ENCODE measurements around the gene MUC21. TPM values are rescaled to one million over a fixed set of nuclear protein-coding genes. Genes with fewer than 3 reads are reported as not detected.

Gene MUC21
- total RNA-seq: not detected in 2 replicates

DNA sequence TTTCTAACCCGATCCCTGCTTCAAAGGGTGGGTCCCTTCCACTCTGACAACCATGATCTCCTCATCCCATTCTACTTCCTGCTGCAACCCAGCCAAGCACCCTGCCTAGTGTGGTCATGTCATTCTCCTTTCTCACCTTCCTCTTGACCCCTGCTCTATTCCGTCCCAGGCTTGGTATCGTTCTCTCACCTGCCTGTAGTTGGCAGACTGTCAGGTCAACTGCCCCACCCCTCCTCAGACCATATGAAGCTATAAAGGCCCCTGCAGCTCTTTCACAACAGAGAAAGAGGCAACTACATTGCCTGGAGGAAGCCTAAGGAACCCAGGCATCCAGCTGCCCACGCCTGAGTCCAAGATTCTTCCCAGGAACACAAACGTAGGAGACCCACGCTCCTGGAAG, at the start of gene MUC21:
Gene MUC21, plus strand, starts transcription at position 280 of the 400 bp plus-strand sequence. CDS start 241 bp downstream, outside the sequence.
- Mint-ChIP-seq H3K4me1 (ENCODE audit: low read depth) (no peaks in the 10 kb centered on the region), H3K9me3 (no peaks in the 10 kb centered on the region), H3K4me3 (no peak within 1 kb of the TSS), H3K36me3 (ENCODE audit: low read depth) (peaks cover 1% of the 10 kb centered on the region), H3K27me3 (ENCODE audit: insufficient read depth) (peaks cover 32% of the 10 kb centered on the region), H3K27ac (no peak within 1 kb of the TSS)
- no peak for DNase-seq (ENCODE audit: low spot score)
- intact Hi-C loops (cut with micrococcal nuclease): no loop called here

DNA sequence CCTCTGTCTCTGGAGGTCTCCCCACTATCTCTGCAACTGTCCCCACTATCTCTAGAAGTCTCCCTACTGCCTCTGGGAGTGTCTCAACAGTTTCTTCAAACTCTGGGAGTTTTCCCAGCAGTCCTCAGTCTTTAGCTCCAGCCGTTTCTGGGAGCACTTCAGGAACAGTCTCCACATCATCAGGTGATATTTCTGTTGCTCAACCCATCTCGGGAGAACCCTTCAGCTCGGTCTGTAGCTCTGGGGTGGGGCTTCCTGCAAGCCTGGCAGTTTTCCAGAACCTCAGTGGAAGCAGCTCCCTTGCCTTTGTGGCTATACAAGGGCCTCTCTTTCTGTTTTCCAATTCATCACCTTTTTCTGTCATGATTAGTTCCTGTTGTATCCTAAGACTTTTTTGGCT, 48.5 kb upstream of the MUC21 start:
- Mint-ChIP-seq H3K9me3 (no peaks in the 10 kb centered on the region), H3K4me3 (no peak overlapping the region), H3K27ac (no peak overlapping the region), H3K4me1 (ENCODE audit: low read depth) (no peaks in the 10 kb centered on the region), H3K27me3 (ENCODE audit: insufficient read depth) (peaks cover 12% of the 10 kb centered on the region), H3K36me3 (ENCODE audit: low read depth) (no peaks in the 10 kb centered on the region)
- intact Hi-C loops (cut with micrococcal nuclease): no loop called here
- no peak for DNase-seq (ENCODE audit: low spot score)

DNA sequence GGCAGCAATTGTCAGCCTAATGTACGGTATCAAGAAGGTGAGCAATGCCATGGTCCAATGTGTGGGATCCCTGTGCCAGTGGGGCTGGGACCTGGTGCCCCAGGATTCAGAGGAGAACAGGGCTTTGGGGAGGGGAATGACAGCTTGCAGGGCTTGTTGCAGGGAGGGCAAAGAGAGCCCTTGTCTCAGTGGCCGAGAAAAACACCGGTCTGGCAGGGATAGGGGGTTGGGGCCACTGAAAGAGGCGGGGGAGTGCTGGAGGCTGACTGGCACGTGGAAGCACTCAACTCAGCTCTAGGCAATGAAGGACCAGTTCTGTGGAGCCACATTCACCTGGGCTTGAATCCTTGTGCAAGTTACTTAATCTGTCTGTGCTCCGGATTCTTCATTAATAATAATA, 46.3 kb upstream of the MUC21 start:
- intact Hi-C loops (cut with micrococcal nuclease): no loop called here
- H3K36me3 Mint-ChIP-seq (ENCODE audit: low read depth): no peaks in the 10 kb centered on the region
- H3K27me3 Mint-ChIP-seq (ENCODE audit: insufficient read depth): peaks cover 22% of the 10 kb centered on the region
- DNase-seq (ENCODE audit: low spot score): no peak
- no peak overlapping the region for H3K27ac Mint-ChIP-seq
- no peak overlapping the region for H3K4me3 Mint-ChIP-seq
- no peaks in the 10 kb centered on the region for H3K4me1 Mint-ChIP-seq (ENCODE audit: low read depth)
- H3K9me3 Mint-ChIP-seq: no peaks in the 10 kb centered on the region

DNA sequence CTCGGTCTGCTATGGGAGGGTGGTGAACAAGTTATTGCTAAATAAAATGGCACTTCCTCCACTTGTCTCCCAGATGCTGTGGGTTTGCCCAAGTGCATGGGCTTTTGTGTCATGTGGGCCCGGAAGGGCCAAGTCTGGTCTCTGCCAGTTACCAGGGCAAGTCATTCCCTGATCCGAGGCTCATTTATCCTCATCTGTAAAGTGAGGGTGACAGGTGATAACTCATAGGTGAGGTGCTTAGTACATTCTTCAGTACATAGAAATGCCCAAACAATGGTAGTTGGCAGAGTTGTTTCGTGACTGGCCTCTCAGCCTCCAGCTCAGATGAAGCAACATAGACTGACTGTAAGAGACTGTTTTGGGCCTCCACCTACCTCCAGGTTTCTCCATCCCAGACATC, 44.8 kb upstream of the MUC21 start:
- no peak overlapping the region for H3K27ac Mint-ChIP-seq
- H3K4me3 Mint-ChIP-seq: no peak overlapping the region
- H3K4me1 Mint-ChIP-seq (ENCODE audit: low read depth): no peaks in the 10 kb centered on the region
- no peaks in the 10 kb centered on the region for H3K9me3 Mint-ChIP-seq
- H3K27me3 Mint-ChIP-seq (ENCODE audit: insufficient read depth): peaks cover 35% of the 10 kb centered on the region
- intact Hi-C loops (cut with micrococcal nuclease): no loop called here
- H3K36me3 Mint-ChIP-seq (ENCODE audit: low read depth): no peaks in the 10 kb centered on the region
- DNase-seq (ENCODE audit: low spot score): no peak

DNA sequence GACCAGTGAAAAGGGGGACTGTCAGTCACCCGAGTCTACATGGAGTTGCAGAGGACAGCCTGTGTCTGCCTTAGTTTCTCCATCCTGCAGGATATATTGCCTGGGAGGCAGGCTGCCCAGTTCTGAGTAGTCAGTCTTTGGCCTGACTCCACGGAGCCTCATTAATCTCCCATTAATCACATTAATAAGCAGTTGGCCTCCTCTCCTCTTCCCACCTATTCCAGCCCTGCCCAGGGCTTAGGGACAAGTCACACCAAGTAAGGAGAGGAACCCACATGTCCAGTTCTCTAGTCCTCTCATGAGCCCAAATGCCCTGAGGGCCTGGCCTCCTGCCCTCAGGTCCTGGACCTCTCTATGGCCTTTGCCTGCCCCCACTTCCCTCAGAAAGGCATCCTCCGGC, 44.0 kb upstream of the MUC21 start:
- no peaks in the 10 kb centered on the region for H3K4me1 Mint-ChIP-seq (ENCODE audit: low read depth)
- H3K27me3 Mint-ChIP-seq (ENCODE audit: insufficient read depth): peaks cover 40% of the 10 kb centered on the region
- H3K9me3 Mint-ChIP-seq: no peaks in the 10 kb centered on the region
- intact Hi-C loops (cut with micrococcal nuclease): no loop called here
- H3K4me3 Mint-ChIP-seq: no peak overlapping the region
- no peak overlapping the region for H3K27ac Mint-ChIP-seq
- no peak for DNase-seq (ENCODE audit: low spot score)
- no peaks in the 10 kb centered on the region for H3K36me3 Mint-ChIP-seq (ENCODE audit: low read depth)

DNA sequence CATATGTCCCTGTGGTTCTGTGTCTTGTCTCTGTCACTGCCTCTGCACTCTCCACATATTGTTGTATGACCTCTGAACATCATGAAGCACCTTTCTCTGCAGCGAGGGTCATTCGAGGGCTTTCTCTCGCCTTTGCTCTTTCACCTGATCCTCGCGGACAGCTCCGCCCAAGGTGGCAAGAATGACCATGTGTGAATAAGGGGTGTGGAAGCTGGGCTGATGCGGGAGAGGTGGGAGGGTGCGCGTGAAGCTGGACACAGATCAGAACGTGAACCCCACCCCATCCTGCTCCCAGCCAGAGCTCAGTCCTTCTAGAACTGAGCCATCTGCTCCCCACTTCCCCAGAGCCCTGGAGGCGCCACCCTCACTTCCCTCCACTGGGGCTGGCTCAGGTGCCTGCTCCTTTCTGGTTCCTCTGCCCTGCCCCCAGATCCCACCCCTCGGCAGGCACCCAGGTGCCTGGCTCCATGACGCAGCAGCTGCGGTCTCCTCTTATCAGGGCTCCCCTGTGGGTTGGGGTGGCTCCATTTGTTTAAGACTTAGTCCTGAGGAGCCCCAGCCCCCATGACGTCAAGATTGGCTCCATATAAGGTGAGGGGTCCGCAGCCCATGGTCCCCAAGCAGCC, 43.0 kb upstream of the MUC21 start, which contains the start of gene MUCL3:
Gene MUCL3, plus strand, starts transcription at position 613 of the 626 bp plus-strand sequence. CDS start 27 bp downstream, outside the sequence.
- Mint-ChIP-seq H3K4me1 (ENCODE audit: low read depth) (no peaks in the 10 kb centered on the region), H3K36me3 (ENCODE audit: low read depth) (no peaks in the 10 kb centered on the region), H3K27me3 (ENCODE audit: insufficient read depth) (peaks cover 40% of the 10 kb centered on the region), H3K4me3 (no peak within 1 kb of the TSS), H3K9me3 (no peaks in the 10 kb centered on the region), H3K27ac (no peak within 1 kb of the TSS)
- intact Hi-C loops (cut with micrococcal nuclease): no loop called here
- DNase-seq (ENCODE audit: low spot score): no peak

DNA sequence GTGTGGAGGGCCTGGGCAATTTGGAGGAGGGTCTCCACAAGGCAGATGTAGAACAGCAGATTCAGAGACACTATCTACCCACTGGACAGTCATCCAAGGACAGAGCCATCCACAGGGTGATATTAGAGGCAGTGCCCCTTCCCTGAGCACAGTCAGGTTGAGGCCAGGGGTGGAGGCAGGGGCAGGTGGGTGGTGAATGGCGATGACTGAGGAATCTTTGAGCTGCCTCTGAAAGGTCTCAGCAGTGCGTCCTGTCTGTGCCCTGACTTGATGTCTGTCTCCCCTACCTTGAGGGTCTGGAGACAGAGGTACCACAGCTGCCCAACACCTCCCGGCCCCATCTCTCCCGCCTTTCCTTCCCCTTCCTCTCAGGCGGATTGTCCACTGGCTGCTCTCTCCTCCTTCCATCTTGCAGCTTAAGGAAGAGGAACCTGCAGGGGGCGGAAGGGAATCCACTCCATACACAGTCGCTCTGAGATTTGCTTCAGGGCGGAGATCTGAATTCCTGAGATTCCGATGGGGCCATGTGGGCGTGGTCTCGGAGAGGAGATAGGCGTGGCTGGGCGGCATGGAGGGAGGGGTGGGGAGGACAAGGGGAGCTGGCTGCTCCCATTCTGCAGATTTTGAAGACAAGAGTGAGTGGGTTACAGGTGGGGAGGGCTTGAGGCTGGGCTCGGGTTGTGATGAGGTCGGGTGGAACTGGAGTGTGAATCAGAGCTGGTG, 41.0 kb upstream of the MUC21 start:
- Mint-ChIP-seq H3K36me3 (ENCODE audit: low read depth) (no peaks in the 10 kb centered on the region), H3K27me3 (ENCODE audit: insufficient read depth) (peaks cover 45% of the 10 kb centered on the region), H3K4me1 (ENCODE audit: low read depth) (no peaks in the 10 kb centered on the region), H3K4me3 (no peak overlapping the region), H3K9me3 (no peaks in the 10 kb centered on the region), H3K27ac (no peak overlapping the region)
- DNase-seq (ENCODE audit: low spot score): no peak
- intact Hi-C loops (cut with micrococcal nuclease): no loop called here

DNA sequence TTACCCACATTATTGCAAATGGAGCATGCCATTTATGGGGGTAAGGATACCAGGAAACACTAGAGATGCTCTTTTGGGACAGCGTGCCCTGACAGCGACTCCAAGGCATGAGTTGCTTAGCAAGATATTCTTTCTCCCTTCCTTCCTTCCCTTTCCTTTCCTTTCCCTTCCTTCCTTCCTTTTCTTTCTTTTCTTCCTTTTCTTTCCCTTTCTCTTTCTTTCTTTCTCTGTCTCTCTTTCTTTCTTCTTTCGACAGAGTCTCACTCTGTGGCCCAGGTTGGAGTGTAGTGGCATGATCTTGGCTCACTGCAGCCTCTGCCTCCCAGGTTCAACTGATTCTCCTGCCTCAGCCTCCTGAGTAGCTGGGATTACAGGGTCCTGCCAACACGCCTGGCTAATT, 39.5 kb upstream of the MUC21 start:
- H3K27me3 Mint-ChIP-seq (ENCODE audit: insufficient read depth): peaks cover 41% of the 10 kb centered on the region
- no peaks in the 10 kb centered on the region for H3K4me1 Mint-ChIP-seq (ENCODE audit: low read depth)
- intact Hi-C loops (cut with micrococcal nuclease): no loop called here

DNA sequence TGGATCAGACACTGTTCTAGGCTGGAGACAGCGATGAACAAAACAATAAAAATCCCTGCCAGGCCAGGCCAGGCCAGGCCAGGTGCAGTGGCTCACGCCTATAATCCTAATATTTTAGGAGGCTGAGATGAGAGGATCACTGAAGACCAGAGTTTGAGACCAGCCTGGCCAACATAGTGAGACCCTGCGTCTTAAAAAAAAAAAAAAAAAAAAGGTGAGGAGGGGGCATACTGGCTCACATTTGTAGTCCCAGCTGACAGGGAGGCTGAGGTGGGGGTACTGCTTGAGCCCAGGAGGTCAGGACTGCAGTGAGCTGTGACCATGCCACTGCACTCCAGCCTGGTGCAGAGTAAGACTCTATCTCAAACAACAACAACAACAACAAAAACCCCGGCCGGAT, 38.2 kb upstream of the MUC21 start:
- peaks cover 41% of the 10 kb centered on the region for H3K27me3 Mint-ChIP-seq (ENCODE audit: insufficient read depth)
- no peaks in the 10 kb centered on the region for H3K4me1 Mint-ChIP-seq (ENCODE audit: low read depth)
- no peaks in the 10 kb centered on the region for H3K9me3 Mint-ChIP-seq

More for the DNA sequence above, 39.5 kb upstream of the MUC21 start:
- Mint-ChIP-seq H3K9me3 (no peaks in the 10 kb centered on the region), H3K36me3 (ENCODE audit: low read depth) (no peaks in the 10 kb centered on the region), H3K4me3 (no peak overlapping the region), H3K27ac (no peak overlapping the region)
- no peak for DNase-seq (ENCODE audit: low spot score)

DNA sequence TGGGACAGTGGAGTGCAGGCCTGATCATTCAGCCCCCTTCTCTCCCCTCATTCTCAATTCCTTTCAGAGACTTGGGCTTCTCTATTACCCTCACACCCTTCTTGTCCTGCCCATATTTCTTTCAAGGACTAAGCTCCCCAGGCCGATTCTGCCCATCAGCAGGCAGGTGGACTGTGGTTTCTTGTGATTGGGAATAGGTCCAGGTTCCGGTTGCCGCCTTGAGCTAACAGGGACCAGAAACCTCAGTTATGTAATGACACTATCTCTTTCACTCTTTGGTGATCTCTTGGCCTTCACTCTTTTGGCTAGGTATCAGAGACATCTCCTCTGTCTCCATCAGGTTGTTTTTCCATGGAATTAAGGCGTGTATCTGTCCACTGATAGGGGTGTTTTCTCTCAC, 36.3 kb upstream of the MUC21 start:
- Mint-ChIP-seq H3K9me3 (no peaks in the 10 kb centered on the region), H3K4me1 (ENCODE audit: low read depth) (no peaks in the 10 kb centered on the region), H3K27ac (no peak overlapping the region), H3K36me3 (ENCODE audit: low read depth) (no peaks in the 10 kb centered on the region), H3K4me3 (no peak overlapping the region), H3K27me3 (ENCODE audit: insufficient read depth) (peaks cover 46% of the 10 kb centered on the region)
- intact Hi-C loops (cut with micrococcal nuclease): no loop called here
- DNase-seq (ENCODE audit: low spot score): no peak

More for the DNA sequence above, 38.2 kb upstream of the MUC21 start:
- DNase-seq (ENCODE audit: low spot score): no peak
- intact Hi-C loops (cut with micrococcal nuclease): no loop called here
- H3K36me3 Mint-ChIP-seq (ENCODE audit: low read depth): no peaks in the 10 kb centered on the region
- no peak overlapping the region for H3K27ac Mint-ChIP-seq
- no peak overlapping the region for H3K4me3 Mint-ChIP-seq

DNA sequence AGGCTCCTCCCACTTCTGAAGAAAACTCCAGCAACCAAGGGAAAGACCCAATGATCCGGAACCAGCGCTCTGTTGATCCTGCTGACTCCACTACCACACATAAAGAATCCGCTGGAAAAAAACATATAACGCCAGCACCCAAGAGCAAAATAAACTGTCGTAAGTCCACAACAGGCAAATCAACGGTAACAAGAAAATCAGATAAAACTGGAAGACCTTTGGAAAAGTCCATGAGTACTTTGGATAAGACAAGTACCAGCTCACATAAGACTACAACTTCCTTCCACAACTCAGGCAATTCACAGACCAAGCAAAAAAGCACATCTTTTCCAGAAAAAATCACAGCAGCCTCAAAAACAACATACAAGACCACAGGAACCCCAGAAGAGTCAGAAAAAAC, 34.7 kb upstream of the MUC21 start:
- Mint-ChIP-seq H3K27me3 (ENCODE audit: insufficient read depth) (peaks cover 45% of the 10 kb centered on the region), H3K9me3 (no peaks in the 10 kb centered on the region), H3K4me3 (no peak overlapping the region), H3K36me3 (ENCODE audit: low read depth) (no peaks in the 10 kb centered on the region), H3K27ac (no peak overlapping the region), H3K4me1 (ENCODE audit: low read depth) (no peaks in the 10 kb centered on the region)
- intact Hi-C loops (cut with micrococcal nuclease): no loop called here
- no peak for DNase-seq (ENCODE audit: low spot score)

DNA sequence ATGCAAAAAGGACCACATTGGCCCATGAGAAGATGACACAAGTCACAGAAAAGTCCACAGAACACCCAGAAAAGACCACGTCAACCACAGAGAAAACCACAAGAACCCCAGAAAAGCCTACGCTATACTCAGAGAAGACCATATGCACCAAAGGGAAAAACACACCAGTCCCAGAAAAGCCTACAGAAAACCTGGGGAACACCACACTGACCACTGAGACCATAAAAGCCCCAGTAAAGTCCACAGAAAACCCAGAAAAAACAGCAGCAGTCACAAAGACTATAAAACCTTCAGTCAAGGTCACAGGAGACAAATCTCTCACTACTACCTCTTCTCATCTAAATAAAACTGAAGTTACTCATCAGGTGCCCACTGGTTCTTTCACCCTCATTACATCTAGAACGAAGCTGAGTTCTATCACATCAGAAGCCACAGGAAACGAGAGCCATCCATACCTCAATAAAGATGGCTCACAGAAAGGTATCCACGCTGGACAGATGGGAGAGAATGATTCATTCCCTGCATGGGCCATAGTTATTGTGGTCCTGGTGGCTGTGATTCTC, 31.5 kb upstream of the MUC21 start:
- intact Hi-C loops (cut with micrococcal nuclease): no loop called here
- H3K36me3 Mint-ChIP-seq (ENCODE audit: low read depth): no peaks in the 10 kb centered on the region
- no peak overlapping the region for H3K4me3 Mint-ChIP-seq
- H3K4me1 Mint-ChIP-seq (ENCODE audit: low read depth): no peaks in the 10 kb centered on the region
- peaks cover 59% of the 10 kb centered on the region for H3K27me3 Mint-ChIP-seq (ENCODE audit: insufficient read depth)
- no peaks in the 10 kb centered on the region for H3K9me3 Mint-ChIP-seq
- no peak for DNase-seq (ENCODE audit: low spot score)
- H3K27ac Mint-ChIP-seq: peak overlapping the region; percentile 2

DNA sequence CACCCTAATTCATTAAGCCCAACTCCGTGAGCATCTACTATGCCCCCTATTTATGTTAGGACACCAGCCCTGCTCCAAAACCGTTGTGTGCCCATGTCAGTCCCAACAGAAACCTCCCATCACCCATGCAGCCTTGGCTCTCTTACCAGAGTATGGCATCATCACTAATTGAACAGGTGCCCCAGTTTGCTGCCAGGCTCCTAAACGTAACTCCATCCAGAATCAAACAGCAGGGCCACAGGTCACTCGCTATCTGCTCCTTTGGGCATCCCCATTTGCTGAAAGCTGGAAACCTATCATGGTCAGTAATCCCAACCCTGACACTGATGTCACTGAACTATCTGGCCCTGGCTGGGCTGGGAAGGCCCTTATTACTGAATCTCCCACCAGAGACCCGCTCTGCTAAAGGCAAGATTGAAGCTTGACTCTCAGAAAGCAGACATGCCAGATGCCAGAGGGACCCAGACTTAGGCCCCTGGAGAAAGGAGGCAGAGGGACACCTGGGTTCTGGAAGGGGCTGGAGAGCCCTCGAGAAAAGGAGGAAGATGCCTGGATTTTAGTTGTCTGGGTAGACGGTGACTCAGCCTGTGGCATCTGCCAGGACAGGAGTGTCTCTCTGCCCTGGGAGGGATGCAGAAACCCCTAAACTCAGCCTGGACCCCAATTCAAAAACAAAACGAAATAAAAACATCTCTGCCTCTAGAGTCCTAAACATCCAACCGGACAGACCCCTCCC, 28.7 kb upstream of the MUC21 start:
- intact Hi-C loops (cut with micrococcal nuclease): no loop called here
- Mint-ChIP-seq H3K4me1 (ENCODE audit: low read depth) (no peaks in the 10 kb centered on the region), H3K27me3 (ENCODE audit: insufficient read depth) (peaks cover 68% of the 10 kb centered on the region), H3K27ac (no peak overlapping the region), H3K36me3 (ENCODE audit: low read depth) (no peaks in the 10 kb centered on the region), H3K4me3 (peak overlapping the region; percentile 52), H3K9me3 (no peaks in the 10 kb centered on the region)
- DNase-seq (ENCODE audit: low spot score): no peak
